Measurements from ENCODE around the gene E2F7. TPM values are rescaled to one million over a fixed set of nuclear protein-coding genes. Genes with fewer than 3 reads are reported as not detected.

Gene E2F7
- total and polyA plus RNA-seq, 2 donors (not counting 3 experiments of a cell fraction or from before 2014, with no cell fraction given) = 4.7 to 19.8 TPM

DNA sequence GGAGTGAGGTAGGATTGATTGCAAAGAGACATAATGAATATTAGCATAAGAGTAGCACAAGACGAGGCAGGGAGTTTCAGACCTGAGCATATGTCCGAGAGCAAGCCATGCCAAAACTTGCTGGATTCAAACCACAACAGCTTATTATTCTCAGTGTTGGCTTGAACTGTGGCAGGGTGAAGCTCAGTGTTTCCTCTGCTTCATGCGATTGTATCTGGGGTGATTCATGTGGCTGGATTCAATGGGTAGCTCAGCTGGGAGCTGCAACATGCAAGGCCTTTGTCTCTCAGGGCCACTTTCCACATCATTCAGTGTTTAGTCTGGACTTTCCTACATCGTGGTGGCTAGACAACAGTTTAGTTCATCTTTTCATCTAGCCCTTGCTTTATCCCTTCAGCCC is 22.1 kb upstream of the E2F7 start:
- Histone ChIP-seq H3K4me3 (replicated peaks in 1 of 3; ENCODE audit: insufficient read depth in 1 of 3, low read depth in 1 of 3, low read length in 3 of 3) (no peak overlapping the region), H3K79me2 (ENCODE audit: control insufficient read depth, insufficient read depth, low read length) (no peaks in the 10 kb centered on the region), H4K20me1 (replicated peaks; ENCODE audit: control insufficient read depth, extremely low read depth, insufficient read depth, low read length) (no peaks in the 10 kb centered on the region), H3K27me3 (ENCODE audit: control insufficient read depth in 2 of 2, insufficient read depth in 2 of 2, low read length in 2 of 2) (no peaks in the 10 kb centered on the region), H3K4me1 (ENCODE audit: control insufficient read depth, extremely low read depth, insufficient read depth, low read length) (no peaks in the 10 kb centered on the region), H2AFZ (ENCODE audit: low read depth, low read length) (no peak overlapping the region), H3K27ac (ENCODE audit: insufficient read depth, low read depth, low read length) (no peak overlapping the region), H3K9ac (replicated peaks; ENCODE audit: extremely low read depth, insufficient read depth, low read length) (no peak overlapping the region), H3K4me2 (ENCODE audit: insufficient read depth, low read length) (no peak overlapping the region), H3K36me3 (ENCODE audit: control insufficient read depth in 2 of 2, extremely low read depth in 1 of 2, insufficient read depth in 2 of 2, low read length in 2 of 2) (no peaks in the 10 kb centered on the region), H3K9me1 (replicated peaks; ENCODE audit: control insufficient read depth, extremely low read depth, insufficient read depth, low read length) (no peaks in the 10 kb centered on the region), H3K9me3 (replicated peaks; ENCODE audit: control insufficient read depth, insufficient read depth, low read length) (no peaks in the 10 kb centered on the region)
- dilution Hi-C loops (cut with MboI; ENCODE audit: extremely low pct_ligation_motif_present, low sequenced_read_pairs) (no loop called here), intact Hi-C loops (cut with micrococcal nuclease) (no loop called here)
- BruUV-seq (replicated peaks) = no TSS peak
- peak; percentile 38 for DNase-seq (ENCODE audit: low read depth, low spot score)
- TF ChIP-seq FOS (IDR thresholded peaks at IDR 0.05; ENCODE audit: borderline replicate concordance, insufficient read depth, low read length) (peak; percentile 66), GATA2 (IDR thresholded peaks at IDR 0.05; ENCODE audit: insufficient read depth, insufficient read length, low read depth, low read length) (peak; percentile 78), EZH2 (IDR thresholded peaks at IDR 0.05; ENCODE audit: borderline replicate concordance, low read depth, low read length, severe bottlenecking) (no peak), JUN (IDR thresholded peaks at IDR 0.05; ENCODE audit: borderline replicate concordance, insufficient read depth, insufficient read length, low read depth) (no peak)
- FAIRE-seq = peak; percentile 43
- POLR2A ChIA-PET = no interaction called here
- CTCF ChIA-PET = interaction anchor here (0.8 to 1.7 kb wide), 4 partner anchors 15 to 65 kb away, joined by 3 to 5 read pairs (median 4); no protein-coding TSS in a partner anchor

DNA sequence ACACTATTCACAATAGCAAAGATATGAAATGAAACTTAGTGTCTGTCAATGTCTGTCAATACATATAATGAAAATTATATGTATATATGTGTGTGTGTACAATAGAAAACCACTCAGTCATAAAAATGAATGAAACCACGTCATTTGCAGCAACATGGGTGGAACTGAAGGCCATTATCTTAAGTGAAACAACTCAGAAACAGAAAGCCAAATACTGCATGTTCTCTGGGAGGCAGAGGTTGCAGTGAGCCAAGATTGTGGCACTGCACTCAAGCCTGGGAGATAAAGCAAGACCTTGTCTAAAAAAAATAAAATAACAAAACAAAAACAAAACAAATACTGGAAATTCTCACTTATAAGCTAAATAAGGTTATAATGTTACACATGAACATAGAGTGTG is 16.7 kb upstream of the E2F7 start:
- intact Hi-C loops (cut with micrococcal nuclease) (no loop called here), dilution Hi-C loops (cut with MboI; ENCODE audit: extremely low pct_ligation_motif_present, low sequenced_read_pairs) (no loop called here)
- no peaks in the 10 kb centered on the region for H3K79me2 ChIP-seq (ENCODE audit: control insufficient read depth, insufficient read depth, low read length)
- H4K20me1 ChIP-seq (replicated peaks; ENCODE audit: control insufficient read depth, extremely low read depth, insufficient read depth, low read length) = no peaks in the 10 kb centered on the region
- no peak for FAIRE-seq
- no peak overlapping the region for H3K4me3 ChIP-seq (replicated peaks in 1 of 3; ENCODE audit: insufficient read depth in 1 of 3, low read depth in 1 of 3, low read length in 3 of 3)
- H3K9me3 ChIP-seq (replicated peaks; ENCODE audit: control insufficient read depth, insufficient read depth, low read length) = no peaks in the 10 kb centered on the region
- no peaks in the 10 kb centered on the region for H3K27me3 ChIP-seq (ENCODE audit: control insufficient read depth in 2 of 2, insufficient read depth in 2 of 2, low read length in 2 of 2)
- DNase-seq (ENCODE audit: low read depth, low spot score) = no peak
- ChIA-PET CTCF (interaction anchor here (1.4 kb wide), 1 partner anchor 71 kb away, joined by 4 read pairs; no protein-coding TSS in a partner anchor), POLR2A (no interaction called here)
- no peak overlapping the region for H3K4me2 ChIP-seq (ENCODE audit: insufficient read depth, low read length)
- no peak overlapping the region for H2AFZ ChIP-seq (ENCODE audit: low read depth, low read length)
- TF ChIP-seq, protein P1, sequence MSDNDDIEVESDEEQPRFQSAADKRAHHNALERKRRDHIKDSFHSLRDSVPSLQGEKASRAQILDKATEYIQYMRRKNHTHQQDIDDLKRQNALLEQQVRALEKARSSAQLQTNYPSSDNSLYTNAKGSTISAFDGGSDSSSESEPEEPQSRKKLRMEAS (IDR thresholded peaks at IDR 0.05; ENCODE audit: insufficient read depth, insufficient read length) = no peak
- TF ChIP-seq MYC (IDR thresholded peaks at IDR 0.05; ENCODE audit: low read depth, low read length) = no peak
- no peak for TF ChIP-seq GATA2 (IDR thresholded peaks at IDR 0.05; ENCODE audit: insufficient read depth, insufficient read length, low read depth, low read length)
- no peak for TF ChIP-seq JUN (IDR thresholded peaks at IDR 0.05; ENCODE audit: borderline replicate concordance, insufficient read depth, insufficient read length, low read depth)
- TF ChIP-seq POLR2AphosphoS5 (IDR thresholded peaks at IDR 0.05; ENCODE audit: insufficient read depth, low read depth, low read length) = no peak
- TF ChIP-seq POLR2A (IDR thresholded peaks at IDR 0.05; ENCODE audit: low read depth, low read length) = no peak
- TF ChIP-seq, protein P2, sequence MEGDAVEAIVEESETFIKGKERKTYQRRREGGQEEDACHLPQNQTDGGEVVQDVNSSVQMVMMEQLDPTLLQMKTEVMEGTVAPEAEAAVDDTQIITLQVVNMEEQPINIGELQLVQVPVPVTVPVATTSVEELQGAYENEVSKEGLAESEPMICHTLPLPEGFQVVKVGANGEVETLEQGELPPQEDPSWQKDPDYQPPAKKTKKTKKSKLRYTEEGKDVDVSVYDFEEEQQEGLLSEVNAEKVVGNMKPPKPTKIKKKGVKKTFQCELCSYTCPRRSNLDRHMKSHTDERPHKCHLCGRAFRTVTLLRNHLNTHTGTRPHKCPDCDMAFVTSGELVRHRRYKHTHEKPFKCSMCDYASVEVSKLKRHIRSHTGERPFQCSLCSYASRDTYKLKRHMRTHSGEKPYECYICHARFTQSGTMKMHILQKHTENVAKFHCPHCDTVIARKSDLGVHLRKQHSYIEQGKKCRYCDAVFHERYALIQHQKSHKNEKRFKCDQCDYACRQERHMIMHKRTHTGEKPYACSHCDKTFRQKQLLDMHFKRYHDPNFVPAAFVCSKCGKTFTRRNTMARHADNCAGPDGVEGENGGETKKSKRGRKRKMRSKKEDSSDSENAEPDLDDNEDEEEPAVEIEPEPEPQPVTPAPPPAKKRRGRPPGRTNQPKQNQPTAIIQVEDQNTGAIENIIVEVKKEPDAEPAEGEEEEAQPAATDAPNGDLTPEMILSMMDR (IDR thresholded peaks at IDR 0.05; ENCODE audit: extremely low read depth in 1 of 2, insufficient read depth in 1 of 2, low read depth in 1 of 2, low read length in 2 of 2) = no peak
- no peak for TF ChIP-seq EZH2 (IDR thresholded peaks at IDR 0.05; ENCODE audit: borderline replicate concordance, low read depth, low read length, severe bottlenecking)
- TF ChIP-seq FOS (IDR thresholded peaks at IDR 0.05; ENCODE audit: borderline replicate concordance, insufficient read depth, low read length) = no peak
- no peaks in the 10 kb centered on the region for H3K4me1 ChIP-seq (ENCODE audit: control insufficient read depth, extremely low read depth, insufficient read depth, low read length)
- no peaks in the 10 kb centered on the region for H3K36me3 ChIP-seq (ENCODE audit: control insufficient read depth in 2 of 2, extremely low read depth in 1 of 2, insufficient read depth in 2 of 2, low read length in 2 of 2)
- no peak overlapping the region for H3K9ac ChIP-seq (replicated peaks; ENCODE audit: extremely low read depth, insufficient read depth, low read length)
- no peak overlapping the region for H3K27ac ChIP-seq (ENCODE audit: insufficient read depth, low read depth, low read length)
- H3K9me1 ChIP-seq (replicated peaks; ENCODE audit: control insufficient read depth, extremely low read depth, insufficient read depth, low read length) = no peaks in the 10 kb centered on the region
- BruUV-seq (replicated peaks) = no TSS peak
